ENCODE data around the gene LITAF. TPM values are rescaled to one million over a fixed set of nuclear protein-coding genes. Genes with fewer than 3 reads are reported as not detected.

The LITAF gene
- total RNA-seq, 1 donor from 2014 or later, result 242 TPM

DNA sequence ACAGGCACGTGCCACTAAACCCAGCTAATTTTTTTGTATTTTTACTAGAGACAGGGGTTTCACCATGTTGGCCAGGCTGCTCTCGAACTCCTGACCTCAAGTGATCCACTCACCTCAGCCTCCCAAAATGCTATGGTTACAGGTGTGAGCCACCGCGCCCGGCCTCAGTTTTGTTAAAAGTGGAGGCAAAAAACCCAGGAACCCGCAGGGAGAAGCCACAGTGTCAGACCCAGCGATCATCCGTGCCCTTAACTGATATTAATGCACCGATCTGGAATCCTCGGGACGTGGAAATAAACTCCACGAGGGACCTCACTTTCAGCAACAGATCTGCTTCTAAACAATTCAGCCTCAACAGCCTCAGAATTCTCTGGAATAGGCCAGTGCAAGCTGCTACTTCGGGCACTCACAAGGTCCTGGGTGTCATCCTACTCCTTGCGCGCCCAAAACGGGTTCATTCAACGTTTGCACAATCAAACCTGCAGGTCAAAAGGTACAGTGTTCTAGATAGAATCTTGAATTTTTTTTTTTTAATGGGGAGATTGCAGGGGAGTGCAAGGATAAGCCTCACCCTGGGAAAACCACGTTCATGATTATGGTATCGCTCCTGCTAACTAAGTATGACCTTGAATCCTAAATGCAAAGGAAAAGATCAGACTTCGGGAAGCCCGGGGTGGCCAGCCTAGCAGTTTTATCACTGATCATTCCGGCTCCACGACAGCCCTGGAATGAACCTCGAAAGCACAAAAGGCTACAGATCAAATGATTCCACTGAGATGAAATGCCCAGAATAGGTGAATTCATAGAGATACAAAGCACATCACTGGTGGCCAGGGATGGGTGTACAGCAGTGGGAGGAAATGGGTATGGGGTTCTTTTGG is 22.4 kb downstream of the LITAF start:
- Histone ChIP-seq H3K4me3 (no peak overlapping the region), H3K27me3 (no peaks in the 10 kb centered on the region), H3K36me3 (peaks cover 19% of the 10 kb centered on the region), H3K27ac (no peak overlapping the region), H3K9me3 (no peaks in the 10 kb centered on the region), H3K4me1 (peaks cover 33% of the 10 kb centered on the region)
- DNase-seq (peak; percentile 36), ATAC-seq (no peak)
- intact Hi-C loops (cut with DNase I), result no loop called here
- TF ChIP-seq, protein P1, sequence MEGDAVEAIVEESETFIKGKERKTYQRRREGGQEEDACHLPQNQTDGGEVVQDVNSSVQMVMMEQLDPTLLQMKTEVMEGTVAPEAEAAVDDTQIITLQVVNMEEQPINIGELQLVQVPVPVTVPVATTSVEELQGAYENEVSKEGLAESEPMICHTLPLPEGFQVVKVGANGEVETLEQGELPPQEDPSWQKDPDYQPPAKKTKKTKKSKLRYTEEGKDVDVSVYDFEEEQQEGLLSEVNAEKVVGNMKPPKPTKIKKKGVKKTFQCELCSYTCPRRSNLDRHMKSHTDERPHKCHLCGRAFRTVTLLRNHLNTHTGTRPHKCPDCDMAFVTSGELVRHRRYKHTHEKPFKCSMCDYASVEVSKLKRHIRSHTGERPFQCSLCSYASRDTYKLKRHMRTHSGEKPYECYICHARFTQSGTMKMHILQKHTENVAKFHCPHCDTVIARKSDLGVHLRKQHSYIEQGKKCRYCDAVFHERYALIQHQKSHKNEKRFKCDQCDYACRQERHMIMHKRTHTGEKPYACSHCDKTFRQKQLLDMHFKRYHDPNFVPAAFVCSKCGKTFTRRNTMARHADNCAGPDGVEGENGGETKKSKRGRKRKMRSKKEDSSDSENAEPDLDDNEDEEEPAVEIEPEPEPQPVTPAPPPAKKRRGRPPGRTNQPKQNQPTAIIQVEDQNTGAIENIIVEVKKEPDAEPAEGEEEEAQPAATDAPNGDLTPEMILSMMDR (IDR thresholded peaks at IDR 0.05), result no peak

DNA sequence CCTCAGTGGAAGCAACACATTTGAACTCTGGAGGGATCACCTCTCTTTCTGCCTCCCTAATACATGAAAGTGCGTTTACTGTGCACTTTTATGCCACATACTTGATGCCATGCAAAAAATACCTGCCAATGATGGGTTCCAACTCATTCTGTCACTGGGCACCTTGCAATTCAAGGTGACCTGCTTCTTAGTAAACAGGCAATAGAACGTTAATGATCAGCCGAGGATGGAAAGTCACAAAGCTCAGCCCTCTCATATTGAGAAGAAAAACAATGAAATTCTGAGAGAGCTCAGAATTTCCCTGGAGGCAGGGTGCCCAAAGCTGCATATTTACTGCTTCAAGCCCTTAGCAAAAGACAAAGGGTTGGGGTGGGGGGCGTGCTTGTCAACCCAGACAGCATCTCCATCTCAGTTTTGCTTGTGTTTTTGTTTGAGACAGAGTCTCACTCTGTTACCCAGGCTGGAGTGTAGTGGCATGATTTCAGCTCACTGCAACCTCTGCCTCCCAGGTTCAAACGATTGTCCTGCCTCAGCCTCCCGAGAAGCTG is 23.2 kb downstream of the LITAF start:
- H3K27me3 ChIP-seq, result no peaks in the 10 kb centered on the region
- intact Hi-C loops (cut with DNase I), result no loop called here
- H3K4me3 ChIP-seq, result no peak overlapping the region
- peaks cover 33% of the 10 kb centered on the region for H3K4me1 ChIP-seq
- ATAC-seq, result no peak
- no peak overlapping the region for H3K27ac ChIP-seq
- no peak for DNase-seq
- H3K9me3 ChIP-seq, result no peaks in the 10 kb centered on the region
- H3K36me3 ChIP-seq, result peaks cover 18% of the 10 kb centered on the region
- TF ChIP-seq, protein P1 (IDR thresholded peaks at IDR 0.05), result no peak

DNA sequence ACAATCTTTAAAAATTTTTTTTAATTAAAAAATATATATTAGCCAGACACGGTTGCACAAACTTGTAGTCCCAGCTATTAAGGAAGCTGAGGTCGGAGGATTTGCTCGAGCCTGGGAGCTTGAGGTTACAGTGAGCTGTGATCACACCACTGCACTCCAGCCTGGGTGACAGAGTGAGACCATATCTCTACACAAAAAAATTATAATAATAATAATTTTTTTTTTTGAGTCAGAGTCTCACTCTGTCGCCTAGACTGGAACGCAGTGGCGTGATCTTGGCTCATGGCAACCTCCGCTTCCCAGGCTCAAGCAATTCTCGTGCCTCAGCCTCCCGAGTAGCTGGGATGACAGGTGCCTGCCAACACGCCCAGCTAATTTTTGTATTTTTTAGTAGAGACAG is 23.8 kb downstream of the LITAF start:
- Histone ChIP-seq H3K4me1 (peaks cover 37% of the 10 kb centered on the region), H3K27me3 (no peaks in the 10 kb centered on the region), H3K27ac (no peak overlapping the region), H3K36me3 (peaks cover 20% of the 10 kb centered on the region), H3K4me3 (no peak overlapping the region), H3K9me3 (no peaks in the 10 kb centered on the region)
- TF ChIP-seq, protein P1 (IDR thresholded peaks at IDR 0.05), result no peak
- DNase-seq (peak; percentile 48), ATAC-seq (peak; percentile 44)
- intact Hi-C loops (cut with DNase I), result no loop called here

DNA sequence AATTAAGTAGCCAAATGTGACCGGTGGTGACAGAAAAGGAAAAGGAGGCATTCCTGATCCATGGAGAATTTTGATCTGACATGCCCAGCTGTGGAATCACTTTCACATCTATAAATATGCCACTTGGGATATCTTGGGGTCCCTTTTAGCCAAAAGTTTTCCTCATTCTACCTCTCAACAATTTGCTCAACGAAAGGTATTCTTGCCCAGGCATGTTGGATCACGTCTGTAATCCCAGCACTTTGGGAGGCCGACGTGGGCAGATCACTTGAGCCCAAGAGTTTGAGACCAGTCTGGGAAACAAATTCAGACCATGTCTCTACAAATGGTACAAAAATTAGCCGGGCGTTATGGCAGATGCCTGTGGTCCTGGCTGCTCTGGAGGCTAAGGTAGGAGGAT is 24.3 kb downstream of the LITAF start:
- Histone ChIP-seq H3K4me3 (no peak overlapping the region), H3K36me3 (peaks cover 15% of the 10 kb centered on the region), H3K27me3 (no peaks in the 10 kb centered on the region), H3K27ac (no peak overlapping the region), H3K4me1 (peaks cover 42% of the 10 kb centered on the region), H3K9me3 (no peaks in the 10 kb centered on the region)
- intact Hi-C loops (cut with DNase I), result no loop called here
- no peak for DNase-seq
- TF ChIP-seq, protein P1 (IDR thresholded peaks at IDR 0.05), result no peak
- ATAC-seq, result no peak

DNA sequence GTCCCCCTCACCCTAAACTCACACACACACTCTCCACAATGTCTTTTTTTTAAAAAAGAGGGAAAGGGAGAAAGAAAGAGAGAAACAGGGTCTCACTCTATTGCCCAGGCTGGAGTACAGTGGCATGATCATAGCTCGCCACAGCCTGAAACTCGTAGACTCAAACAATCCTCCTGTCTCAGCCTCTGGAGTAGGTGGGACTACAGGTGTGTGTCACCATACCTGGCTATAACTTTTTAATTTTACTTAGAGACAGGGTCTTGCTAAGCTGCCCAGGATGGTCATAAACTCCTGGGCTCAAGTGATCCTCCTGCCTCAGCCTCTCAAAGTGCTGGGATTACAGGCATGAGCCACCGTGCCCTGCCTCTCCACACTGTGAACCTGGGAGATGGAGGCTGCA is 24.9 kb downstream of the LITAF start:
- Histone ChIP-seq H3K27ac (peak overlapping the region; percentile 24), H3K9me3 (no peaks in the 10 kb centered on the region), H3K4me1 (peaks cover 42% of the 10 kb centered on the region), H3K36me3 (peaks cover 12% of the 10 kb centered on the region), H3K27me3 (no peaks in the 10 kb centered on the region), H3K4me3 (no peak overlapping the region)
- TF ChIP-seq, protein P1 (IDR thresholded peaks at IDR 0.05), result no peak
- ATAC-seq (no peak), DNase-seq (no peak)
- intact Hi-C loops (cut with DNase I), result no loop called here

All from upper lobe of right lung (tissue), 1 donor.